OCI-LY7 (cell line): ENCODE measurements around the gene MTUS2.

Source experiments
- CTCF ChIP-seq: fragments of 200-600 bp; sonication (generic); conservative IDR thresholded peaks from 2 replicates; pipeline ENCODE4 v1.5.1; 2014; ENCODE audit warnings: mild to moderate bottlenecking, antibody characterized with exemption, low read length, moderate library complexity, mixed read lengths
- EZH2phosphoT487 ChIP-seq: fragments of 200-600 bp; sonication (generic); IDR thresholded peaks from 2 replicates; pipeline ENCODE4 v1.6.1; 2018; ENCODE audit warnings: low read depth, borderline replicate concordance, mild to moderate bottlenecking, mixed run types, antibody characterized with exemption, low read length, moderate library complexity, mixed read lengths

DNA sequence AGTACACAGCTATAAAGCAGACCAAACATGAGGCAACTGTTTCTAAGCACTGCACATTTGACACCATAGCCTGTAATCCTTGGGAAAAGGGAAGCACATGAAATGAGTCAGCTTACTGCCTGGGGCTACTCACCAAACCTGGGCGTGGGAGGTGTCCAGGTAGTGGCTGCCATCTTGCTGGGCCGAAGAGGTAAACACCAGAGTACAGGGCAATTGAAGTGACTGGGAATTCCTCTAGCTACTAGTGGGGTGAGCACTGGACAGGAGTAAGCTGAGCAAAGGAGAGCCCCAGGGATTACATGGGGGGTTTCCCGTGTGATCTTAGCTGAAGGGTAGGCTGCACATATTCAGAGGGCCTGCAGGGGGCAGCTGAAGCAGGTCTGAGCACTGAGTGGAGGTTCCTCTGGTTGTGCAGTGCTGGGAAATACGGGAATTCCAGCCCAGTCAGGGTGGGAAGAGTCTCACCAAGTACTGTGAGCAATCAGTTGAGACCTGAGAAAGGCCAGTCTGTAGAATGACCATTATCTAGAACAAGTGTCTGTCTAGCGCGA lies 634.9 kb downstream of the MTUS2 start:
- peak; percentile 81 for TF ChIP-seq CTCF
- no peak for TF ChIP-seq EZH2phosphoT487
